SHP77 treated with DMSO at 0.1 percent for 48 hours (cell line): Measurements from ENCODE around the gene KNG1.

Experiments used
- DNase-seq: peaks from one replicate; lab custom pipeline; 2025; lab: John Stamatoyannopoulos, UW

The KNG1 gene

GRCh38 chr3:186772701-186773417, 55.7 kb downstream of the KNG1 start:
- DNase-seq, result no peak

GRCh38 chr3:186775999-186776398, 58.8 kb downstream of the KNG1 start:
- DNase-seq, result no peak

- DNase-seq, result no peak
These were observed 62.0 kb downstream of the KNG1 start for GRCh38 chr3:186779204-186779603.

- peak; percentile 59 for DNase-seq
These were observed 65.4 kb downstream of the KNG1 start for GRCh38 chr3:186782542-186783057.

- peak; percentile 79 for DNase-seq
These were observed 66.0 kb downstream of the KNG1 start, which contains the start of gene EIF4A2 for GRCh38 chr3:186783058-186783730. Gene EIF4A2 (plus strand): TSS chr3:186783577. CDS start chr3:186783611, 34 bp downstream.

- DNase-seq, result no peak
These were observed 66.8 kb downstream of the KNG1 start for GRCh38 chr3:186783731-186784515.

- DNase-seq, result no peak
These were observed 67.8 kb downstream of the KNG1 start for GRCh38 chr3:186784820-186785494.

GRCh38 chr3:186785495-186786018, 68.4 kb downstream of the KNG1 start:
- no peak for DNase-seq

- DNase-seq, result no peak
These were observed 69.8 kb downstream of the KNG1 start for GRCh38 chr3:186786922-186787321.

GRCh38 chr3:186787642-186788481, 70.7 kb downstream of the KNG1 start:
- DNase-seq, result no peak

GRCh38 chr3:186788482-186789370, 71.6 kb downstream of the KNG1 start:
- no peak for DNase-seq

- no peak for DNase-seq
These were observed 72.5 kb downstream of the KNG1 start for GRCh38 chr3:186789554-186790260.

GRCh38 chr3:186790261-186790981, 73.3 kb downstream of the KNG1 start:
- DNase-seq, result no peak
